HepG2 (cell line): Measurements from ENCODE around the gene PSMD3. TPM values are rescaled to one million over a fixed set of nuclear protein-coding genes. Genes with fewer than 3 reads are reported as not detected.

Experiments used
- ATAC-seq: fragments of 200-7000 bp; cut with Tn5 transposase; 3 replicates; pipeline ENCODE4 v1.9.1; 2020; ENCODE audit warnings: mild to moderate bottlenecking, moderate library complexity
- BruUV-seq: library from RNA; stranded (reverse); fragments of 400-500 nt; replicated peaks from 2 replicates; lab custom pipeline; 2021; lab: Mats Ljungman, UMichigan
- CTCF ChIA-PET: fragments of 300-600 bp; formaldehyde crosslinking; extraction: SDS; loops from one replicate; lab custom pipeline; 2021; ENCODE audit warnings: low total read pairs, inconsistent platforms, low intra/inter-chr PET ratio; lab: Yijun Ruan, JAX
- POLR2A ChIA-PET: fragments of 350-600 bp; sonication (Branson Sonifier 250); formaldehyde crosslinking; loops from one replicate; lab custom pipeline; 2020; ENCODE audit warnings: antibody characterized with exemption, inconsistent platforms; lab: Yijun Ruan, JAX
- DNase-seq: peaks from one replicate; pipeline ENCODE4 v3.0.0-alpha.2; 2015; ENCODE audit warnings: low spot score
- FAIRE-seq: peaks from 3 replicates; lab custom pipeline; 2011; peaks lifted over from hg19 to GRCh38; lab: Jason Lieb, UNC
- H2AFZ ChIP-seq: one replicate; pipeline ENCODE4 v1.6.1; 2011; ENCODE audit warnings: low read length, inconsistent platforms
- H3K27ac ChIP-seq: fragments of 300-600 bp; 3 replicates; pipeline ENCODE4 v1.8.0; 2011; ENCODE audit warnings: mixed run types, mild to moderate bottlenecking, mixed read lengths, low read length, inconsistent platforms; ENCODE audit not compliant: insufficient read depth; ENCODE audit errors: extremely low read length
- H3K27me3 ChIP-seq, 2 experiments: fragments of 200-600 bp in 1 of 2; 2 replicates in 1 of 2; 3 replicates in 1 of 2; pipeline versions ENCODE4 v1.6.0 to v1.8.0; 2011; ENCODE audit warnings: low read length in 2 of 2, mild to moderate bottlenecking in 2 of 2, moderate library complexity in 2 of 2, inconsistent platforms in 1 of 2; ENCODE audit not compliant: insufficient read depth in 2 of 2, control insufficient read depth in 1 of 2
- H3K36me3 ChIP-seq, 2 experiments: fragments of 200-600 bp in 1 of 2; replicated peaks in 1 of 2; 2 replicates in 1 of 2; 3 replicates in 1 of 2; pipeline versions ENCODE4 v1.5.1 to v1.8.0; 2011; ENCODE audit warnings: low read length in 2 of 2, inconsistent platforms in 1 of 2; ENCODE audit not compliant: insufficient read depth in 2 of 2, control insufficient read depth in 1 of 2
- H3K4me1 ChIP-seq: 2 replicates; pipeline ENCODE4 v1.5.1; 2012; ENCODE audit warnings: low read length, inconsistent platforms; ENCODE audit not compliant: insufficient read depth
- H3K4me2 ChIP-seq: 2 replicates; pipeline ENCODE4 v1.6.0; 2011; ENCODE audit warnings: low read depth, low read length, inconsistent platforms
- H3K4me3 ChIP-seq, 3 experiments: fragments of 200-600 bp in 1 of 3; sonication (generic), shearing (Covaris generic) in 1 of 3; replicated peaks in 1 of 3; 2 replicates each; pipeline ENCODE4 v1.5.1; 2011 to 2016; ENCODE audit warnings: low read length in 3 of 3, inconsistent platforms in 2 of 3, low read depth in 2 of 3, mild to moderate bottlenecking in 2 of 3, control low read depth in 1 of 3, mixed read lengths in 1 of 3; ENCODE audit not compliant: insufficient read depth in 1 of 3
- H3K79me2 ChIP-seq: one replicate; pipeline ENCODE4 v1.6.1; 2011; ENCODE audit warnings: low read length, inconsistent platforms; ENCODE audit not compliant: insufficient read depth
- H3K9ac ChIP-seq: 2 replicates; pipeline ENCODE4 v1.6.0; 2011; ENCODE audit warnings: mild to moderate bottlenecking, low read depth, low read length, inconsistent platforms; ENCODE audit not compliant: insufficient read depth
- H3K9me3 ChIP-seq: 2 replicates; pipeline ENCODE4 v1.5.1; 2012; ENCODE audit warnings: mild to moderate bottlenecking, low read length
- H4K20me1 ChIP-seq: 2 replicates; pipeline ENCODE4 v1.6.0; 2011; ENCODE audit warnings: inconsistent platforms, mild to moderate bottlenecking, low read length, moderate library complexity; ENCODE audit not compliant: insufficient read depth
- ATRX ChIP-seq: sonication (generic); formaldehyde crosslinking; IDR thresholded peaks from 2 replicates; pipeline ENCODE4 v1.4.0; 2020; ENCODE audit warnings: missing genetic modification reagents, borderline replicate concordance
- FOXO4 ChIP-seq: sonication (generic); formaldehyde crosslinking; conservative IDR thresholded peaks from 2 replicates; pipeline ENCODE4 v1.8.1; 2023; ENCODE audit warnings: missing genetic modification reagents
- GATAD1 ChIP-seq: IDR thresholded peaks from 2 replicates; pipeline ENCODE4 v1.6.1; 2016; ENCODE audit warnings: missing genetic modification reagents, missing compliant biosample characterization
- LCORL ChIP-seq, 2 experiments: fragments of 450-650 bp in 1 of 2; sonication (generic) in 1 of 2; formaldehyde crosslinking in 1 of 2; IDR thresholded peaks; 2 replicates each; pipeline versions ENCODE4 v1.5.0 to v1.6.1; 2017 to 2020; ENCODE audit warnings: antibody characterized with exemption in 1 of 2, missing genetic modification reagents in 1 of 2
- MATR3 ChIP-seq: sonication (generic); formaldehyde crosslinking; IDR thresholded peaks from 2 replicates; pipeline ENCODE4 v1.4.0; 2020; ENCODE audit warnings: missing genetic modification reagents
- MIER2 ChIP-seq: IDR thresholded peaks from 2 replicates; pipeline ENCODE4 v1.6.1; 2016; ENCODE audit warnings: missing biosample characterization, missing genetic modification reagents
- MTF1 ChIP-seq: sonication (generic); formaldehyde crosslinking; IDR thresholded peaks from 2 replicates; pipeline ENCODE4 v1.5.0; 2020; ENCODE audit warnings: missing genetic modification reagents
- ONECUT2 ChIP-seq: sonication (generic); formaldehyde crosslinking; IDR thresholded peaks from 2 replicates; pipeline ENCODE4 v1.4.0; 2020; ENCODE audit warnings: missing genetic modification reagents
- SALL2 ChIP-seq: sonication (generic); formaldehyde crosslinking; IDR thresholded peaks from 2 replicates; pipeline ENCODE4 v1.8.1; 2023; ENCODE audit warnings: mild to moderate bottlenecking, missing genetic modification reagents, inconsistent platforms
- ZC3H4 ChIP-seq: sonication (generic); formaldehyde crosslinking; IDR thresholded peaks from 2 replicates; pipeline ENCODE4 v1.4.0; 2020; ENCODE audit warnings: missing genetic modification reagents, borderline replicate concordance
- ZNF124 ChIP-seq: sonication (generic); formaldehyde crosslinking; IDR thresholded peaks from 2 replicates; pipeline ENCODE4 v1.4.0; 2020; ENCODE audit warnings: missing genetic modification reagents
- ZNF605 ChIP-seq: sonication (generic); formaldehyde crosslinking; IDR thresholded peaks from 2 replicates; pipeline ENCODE4 v1.8.0; 2022; ENCODE audit warnings: mild to moderate bottlenecking, missing genetic modification reagents
- WGBS: methylation state at CpG from one replicate; pipeline ENCODE4 v1.1.6; 2017; ENCODE audit warnings: low lambda C conversion rate; 5-methylcytosine and 5-hydroxymethylcytosine counted together
- in situ Hi-C: cut with HindIII; loops from 2 replicates; pipeline ENCODE4 v1.10.0; 2017; ENCODE audit warnings: low pct_unique_long_range_greater_than_20kb; ENCODE audit not compliant: extremely low pct_ligation_motif_present
- intact Hi-C: fragments of 100-400 bp; cut with micrococcal nuclease; formaldehyde crosslinking; loops from one replicate; pipeline ENCODE4 v1.10.0; 2022; ENCODE audit not compliant: unreplicated experiment
- polyA plus RNA-seq, 8 experiments: library from polyadenylated mRNA; depleted of rRNA in 3 of 8; stranded (reverse) in 7 of 8; unstranded in 1 of 8; fragments of >200 nt; fragmentation: Illumina TruSeq in 4 of 8; extraction: Trizol in 4 of 8; gene quantifications; 2 replicates each; pipeline versions ENCODE4 v1.2.1 to v1.2.3, GENCODE V29; 2011 to 2016; ENCODE audit warnings: low read depth in 4 of 8, missing spikeins in 1 of 8, mixed read lengths in 1 of 8; ENCODE audit not compliant: insufficient read depth in 1 of 8
- total RNA-seq, 5 experiments: library from RNA; depleted of rRNA; stranded (reverse); fragments of >200 nt; fragmentation: Illumina TruSeq; extraction: Trizol; gene quantifications; 2 replicates each; pipeline ENCODE4 v1.2.3, GENCODE V29; 2016; ENCODE audit warnings: low read depth in 1 of 5
- TF ChIP-seq, protein P1 (sequence below): sonication (generic); formaldehyde crosslinking; IDR thresholded peaks from 2 replicates; pipeline ENCODE4 v1.5.0; 2020; ENCODE audit warnings: missing genetic modification reagents, mild to moderate bottlenecking, borderline replicate concordance
- TF ChIP-seq, protein P2 (sequence below), 2 experiments: IDR thresholded peaks; 2 replicates each; pipeline ENCODE4 v1.6.1; 2011 to 2012; ENCODE audit warnings: low read length in 2 of 2, borderline replicate concordance in 1 of 2, low read depth in 1 of 2, mild to moderate bottlenecking in 1 of 2, moderate library complexity in 1 of 2
- TF ChIP-seq, protein P3 (sequence below): sonication (generic); formaldehyde crosslinking; IDR thresholded peaks from 2 replicates; pipeline ENCODE4 v1.8.0; 2022; ENCODE audit warnings: mild to moderate bottlenecking, missing genetic modification reagents, borderline replicate concordance
- TF ChIP-seq, protein P4 (sequence below): IDR thresholded peaks from 2 replicates; pipeline ENCODE4 v1.6.1; 2016; ENCODE audit warnings: control low read depth

The PSMD3 gene
- total and polyA plus RNA-seq, 2 of the 13 experiments (the other 11 are each of a cell fraction or from before 2014, with no cell fraction given) = 97.4 to 146 TPM

DNA sequence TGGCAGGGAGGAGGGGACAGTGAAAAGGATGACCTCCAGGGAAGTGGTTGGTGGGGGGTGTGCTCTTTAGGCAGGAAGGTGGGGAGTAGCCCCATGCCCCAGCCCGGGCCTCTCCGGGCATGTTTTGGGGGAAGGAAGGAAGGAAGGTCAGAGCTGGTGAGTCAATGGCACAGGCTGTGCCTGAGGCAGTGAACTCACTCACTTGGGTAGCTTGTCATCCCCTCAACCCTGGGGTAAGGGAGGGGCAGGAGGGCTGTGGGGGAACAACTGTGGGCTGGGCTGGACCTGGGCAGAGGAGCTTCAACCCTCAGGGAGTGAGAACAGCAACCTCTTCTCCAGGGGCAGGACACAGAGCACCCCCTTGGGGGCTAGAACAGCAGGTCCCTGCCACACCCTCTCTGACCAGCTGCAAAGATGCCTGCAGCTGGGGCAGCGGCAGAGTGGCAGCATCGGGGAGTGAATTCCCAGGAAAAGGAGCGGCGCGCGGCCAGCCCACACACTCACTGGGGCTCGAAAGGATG lies 40.9 kb downstream of the PSMD3 start:
- no peaks in the 10 kb centered on the region for H4K20me1 ChIP-seq
- no TSS peak for BruUV-seq
- no peak overlapping the region for H3K9ac ChIP-seq
- peaks cover 39 to 58% of the 10 kb centered on the region in 2 experiments for H3K36me3 ChIP-seq
- no peaks in the 10 kb centered on the region for H3K79me2 ChIP-seq
- CTCF ChIA-PET = no interaction called here
- H3K27me3 ChIP-seq = no peaks in the 10 kb centered on the region
- in situ Hi-C loops (no loop called here), intact Hi-C loops (no loop called here)
- no peak for DNase-seq
- POLR2A ChIA-PET = interaction anchor here (0.5 kb wide), 1 partner anchor 22 kb away, joined by 5 read pairs; no protein-coding TSS in a partner anchor
- 99% methylated on average over 9 of the region's 9 CpGs for WGBS
- no peak overlapping the region for H3K27ac ChIP-seq
- H3K4me3 ChIP-seq = no peak overlapping the region
- H3K4me1 ChIP-seq = peaks cover 6% of the 10 kb centered on the region; the same call in 1 of the 2 replicates
- no peak for FAIRE-seq
- ATAC-seq = no peak
- H2AFZ ChIP-seq = no peak overlapping the region
- no peak overlapping the region for H3K4me2 ChIP-seq
- H3K9me3 ChIP-seq = no peaks in the 10 kb centered on the region
- TF ChIP-seq, protein P1, sequence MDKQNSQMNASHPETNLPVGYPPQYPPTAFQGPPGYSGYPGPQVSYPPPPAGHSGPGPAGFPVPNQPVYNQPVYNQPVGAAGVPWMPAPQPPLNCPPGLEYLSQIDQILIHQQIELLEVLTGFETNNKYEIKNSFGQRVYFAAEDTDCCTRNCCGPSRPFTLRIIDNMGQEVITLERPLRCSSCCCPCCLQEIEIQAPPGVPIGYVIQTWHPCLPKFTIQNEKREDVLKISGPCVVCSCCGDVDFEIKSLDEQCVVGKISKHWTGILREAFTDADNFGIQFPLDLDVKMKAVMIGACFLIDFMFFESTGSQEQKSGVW (CRISPR knock-in tag) = no peak
- TF ChIP-seq MTF1 (CRISPR knock-in tag) = no peak
- TF ChIP-seq, protein P2, sequence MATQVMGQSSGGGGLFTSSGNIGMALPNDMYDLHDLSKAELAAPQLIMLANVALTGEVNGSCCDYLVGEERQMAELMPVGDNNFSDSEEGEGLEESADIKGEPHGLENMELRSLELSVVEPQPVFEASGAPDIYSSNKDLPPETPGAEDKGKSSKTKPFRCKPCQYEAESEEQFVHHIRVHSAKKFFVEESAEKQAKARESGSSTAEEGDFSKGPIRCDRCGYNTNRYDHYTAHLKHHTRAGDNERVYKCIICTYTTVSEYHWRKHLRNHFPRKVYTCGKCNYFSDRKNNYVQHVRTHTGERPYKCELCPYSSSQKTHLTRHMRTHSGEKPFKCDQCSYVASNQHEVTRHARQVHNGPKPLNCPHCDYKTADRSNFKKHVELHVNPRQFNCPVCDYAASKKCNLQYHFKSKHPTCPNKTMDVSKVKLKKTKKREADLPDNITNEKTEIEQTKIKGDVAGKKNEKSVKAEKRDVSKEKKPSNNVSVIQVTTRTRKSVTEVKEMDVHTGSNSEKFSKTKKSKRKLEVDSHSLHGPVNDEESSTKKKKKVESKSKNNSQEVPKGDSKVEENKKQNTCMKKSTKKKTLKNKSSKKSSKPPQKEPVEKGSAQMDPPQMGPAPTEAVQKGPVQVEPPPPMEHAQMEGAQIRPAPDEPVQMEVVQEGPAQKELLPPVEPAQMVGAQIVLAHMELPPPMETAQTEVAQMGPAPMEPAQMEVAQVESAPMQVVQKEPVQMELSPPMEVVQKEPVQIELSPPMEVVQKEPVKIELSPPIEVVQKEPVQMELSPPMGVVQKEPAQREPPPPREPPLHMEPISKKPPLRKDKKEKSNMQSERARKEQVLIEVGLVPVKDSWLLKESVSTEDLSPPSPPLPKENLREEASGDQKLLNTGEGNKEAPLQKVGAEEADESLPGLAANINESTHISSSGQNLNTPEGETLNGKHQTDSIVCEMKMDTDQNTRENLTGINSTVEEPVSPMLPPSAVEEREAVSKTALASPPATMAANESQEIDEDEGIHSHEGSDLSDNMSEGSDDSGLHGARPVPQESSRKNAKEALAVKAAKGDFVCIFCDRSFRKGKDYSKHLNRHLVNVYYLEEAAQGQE (IDR thresholded peaks at IDR 0.05; ENCODE audit: borderline replicate concordance in 1 of 2, low read depth in 1 of 2, low read length in 2 of 2) = no peak
- no peak for TF ChIP-seq FOXO4 (CRISPR knock-in tag)
- TF ChIP-seq GATAD1 (CRISPR knock-in tag) = no peak
- TF ChIP-seq, protein P3, sequence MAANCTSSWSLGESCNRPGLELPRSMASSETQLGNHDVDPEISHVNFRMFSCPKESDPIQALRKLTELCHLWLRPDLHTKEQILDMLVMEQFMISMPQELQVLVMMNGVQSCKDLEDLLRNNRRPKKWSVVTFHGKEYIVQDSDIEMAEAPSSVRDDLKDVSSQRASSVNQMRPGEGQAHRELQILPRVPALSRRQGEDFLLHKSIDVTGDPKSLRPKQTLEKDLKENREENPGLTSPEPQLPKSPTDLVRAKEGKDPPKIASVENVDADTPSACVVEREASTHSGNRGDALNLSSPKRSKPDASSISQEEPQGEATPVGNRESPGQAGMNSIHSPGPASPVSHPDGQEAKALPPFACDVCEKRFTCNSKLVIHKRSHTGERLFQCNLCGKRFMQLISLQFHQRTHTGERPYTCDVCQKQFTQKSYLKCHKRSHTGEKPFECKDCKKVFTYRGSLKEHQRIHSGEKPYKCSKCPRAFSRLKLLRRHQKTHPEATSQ (CRISPR knock-in tag) = no peak
- no peak for TF ChIP-seq ATRX (CRISPR knock-in tag)
- TF ChIP-seq, protein P4, sequence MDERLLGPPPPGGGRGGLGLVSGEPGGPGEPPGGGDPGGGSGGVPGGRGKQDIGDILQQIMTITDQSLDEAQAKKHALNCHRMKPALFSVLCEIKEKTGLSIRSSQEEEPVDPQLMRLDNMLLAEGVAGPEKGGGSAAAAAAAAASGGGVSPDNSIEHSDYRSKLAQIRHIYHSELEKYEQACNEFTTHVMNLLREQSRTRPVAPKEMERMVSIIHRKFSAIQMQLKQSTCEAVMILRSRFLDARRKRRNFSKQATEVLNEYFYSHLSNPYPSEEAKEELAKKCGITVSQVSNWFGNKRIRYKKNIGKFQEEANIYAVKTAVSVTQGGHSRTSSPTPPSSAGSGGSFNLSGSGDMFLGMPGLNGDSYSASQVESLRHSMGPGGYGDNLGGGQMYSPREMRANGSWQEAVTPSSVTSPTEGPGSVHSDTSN = no peak
- TF ChIP-seq ONECUT2 (CRISPR knock-in tag) = no peak
- no peak for TF ChIP-seq MATR3
- no peak for TF ChIP-seq ZC3H4 (CRISPR knock-in tag)
- TF ChIP-seq ZNF605 = no peak
- no peak for TF ChIP-seq SALL2 (CRISPR knock-in tag)
- TF ChIP-seq ZNF124 (CRISPR knock-in tag) = no peak
- no peak for TF ChIP-seq LCORL (IDR thresholded peaks at IDR 0.05)
- TF ChIP-seq LCORL (CRISPR knock-in tag; IDR thresholded peaks at IDR 0.05) = no peak
- no peak for TF ChIP-seq MIER2 (CRISPR knock-in tag)
